ENCODE data around the gene DUSP28. TPM values are rescaled to one million over a fixed set of nuclear protein-coding genes. Genes with fewer than 3 reads are reported as not detected.

DUSP28 gene
- total and polyA plus RNA-seq, 2 experiments from 2014 or later, result 2.7 to 4.3 TPM

- TF ChIP-seq EZH2phosphoT487 (IDR thresholded peaks at IDR 0.05; ENCODE audit: unreplicated experiment), result no peak
- no peak for TF ChIP-seq ZNF114 (CRISPR knock-in tag; IDR thresholded peaks at IDR 0.05)
- TF ChIP-seq ETS1 (IDR thresholded peaks at IDR 0.05), result no peak
- TF ChIP-seq NANOG (IDR thresholded peaks at IDR 0.05; ENCODE audit: borderline replicate concordance), result no peak
Observed at GRCh38 chr2:240512666-240513535, 47.3 kb upstream of the DUSP28 start (continued).

- Mint-ChIP-seq H3K36me3 (ENCODE audit: low read depth) (no peaks in the 10 kb centered on the region), H3K27ac (no peak overlapping the region), H3K4me1 (peaks cover under 1% of the 10 kb centered on the region; the same call in 1 of the 3 replicates), H3K4me3 (no peak overlapping the region), H3K9me3 (no peaks in the 10 kb centered on the region), H3K27me3 (ENCODE audit: insufficient read depth, low read depth, poor library complexity) (peaks cover 18% of the 10 kb centered on the region)
- H3K4me1 ChIP-seq (ENCODE audit: insufficient read depth), result no peaks in the 10 kb centered on the region
- ATAC-seq (peak; percentile 100), DNase-seq (ENCODE audit: low spot score) (peak; percentile 91)
- no peak overlapping the region for H3K4me3 ChIP-seq
- no peak for TF ChIP-seq POLR2AphosphoS5 (IDR thresholded peaks at IDR 0.05; ENCODE audit: low read depth)
- no peak for TF ChIP-seq ZNF114 (CRISPR knock-in tag; IDR thresholded peaks at IDR 0.05)
- no peak for TF ChIP-seq ETS1 (IDR thresholded peaks at IDR 0.05)
- TF ChIP-seq EZH2 (IDR thresholded peaks at IDR 0.05; ENCODE audit: low read depth, unreplicated experiment), result no peak
- TF ChIP-seq STAT1 (IDR thresholded peaks at IDR 0.05; ENCODE audit: unreplicated experiment), result no peak
- no peak for TF ChIP-seq JUNB (IDR thresholded peaks at IDR 0.05; ENCODE audit: unreplicated experiment)
- peak; percentile 92 to 97 for TF ChIP-seq CTCF (conservative IDR thresholded peaks at IDR 0.05; ENCODE audit: low read depth in 2 of 2)
- H4K20me1 ChIP-seq (replicated peaks; ENCODE audit: insufficient read depth), result no peaks in the 10 kb centered on the region
- H3K27me3 ChIP-seq (ENCODE audit: insufficient read depth), result peaks cover 4% of the 10 kb centered on the region
- H3K9me2 ChIP-seq (ENCODE audit: insufficient read depth), result 0 out of 2 replicates have a peak, but pooled peaks cover 2% of the 10 kb centered on the region
- H3K36me3 ChIP-seq (ENCODE audit: insufficient read depth), result no peaks in the 10 kb centered on the region
- no peak overlapping the region for H3K27ac ChIP-seq (ENCODE audit: low read depth)
- H2AFZ ChIP-seq, result no peak overlapping the region
- H3K4me2 ChIP-seq, result no peak overlapping the region
- H3K79me2 ChIP-seq (replicated peaks; ENCODE audit: insufficient read depth), result no peaks in the 10 kb centered on the region
- no peaks in the 10 kb centered on the region for H3F3A ChIP-seq (replicated peaks; ENCODE audit: low read depth)
Observed at GRCh38 chr2:240513549-240514287, 46.4 kb upstream of the DUSP28 start.

All from GM23338 (cell line).